ENCODE measurements around the gene IL13.

Gene IL13

DNA sequence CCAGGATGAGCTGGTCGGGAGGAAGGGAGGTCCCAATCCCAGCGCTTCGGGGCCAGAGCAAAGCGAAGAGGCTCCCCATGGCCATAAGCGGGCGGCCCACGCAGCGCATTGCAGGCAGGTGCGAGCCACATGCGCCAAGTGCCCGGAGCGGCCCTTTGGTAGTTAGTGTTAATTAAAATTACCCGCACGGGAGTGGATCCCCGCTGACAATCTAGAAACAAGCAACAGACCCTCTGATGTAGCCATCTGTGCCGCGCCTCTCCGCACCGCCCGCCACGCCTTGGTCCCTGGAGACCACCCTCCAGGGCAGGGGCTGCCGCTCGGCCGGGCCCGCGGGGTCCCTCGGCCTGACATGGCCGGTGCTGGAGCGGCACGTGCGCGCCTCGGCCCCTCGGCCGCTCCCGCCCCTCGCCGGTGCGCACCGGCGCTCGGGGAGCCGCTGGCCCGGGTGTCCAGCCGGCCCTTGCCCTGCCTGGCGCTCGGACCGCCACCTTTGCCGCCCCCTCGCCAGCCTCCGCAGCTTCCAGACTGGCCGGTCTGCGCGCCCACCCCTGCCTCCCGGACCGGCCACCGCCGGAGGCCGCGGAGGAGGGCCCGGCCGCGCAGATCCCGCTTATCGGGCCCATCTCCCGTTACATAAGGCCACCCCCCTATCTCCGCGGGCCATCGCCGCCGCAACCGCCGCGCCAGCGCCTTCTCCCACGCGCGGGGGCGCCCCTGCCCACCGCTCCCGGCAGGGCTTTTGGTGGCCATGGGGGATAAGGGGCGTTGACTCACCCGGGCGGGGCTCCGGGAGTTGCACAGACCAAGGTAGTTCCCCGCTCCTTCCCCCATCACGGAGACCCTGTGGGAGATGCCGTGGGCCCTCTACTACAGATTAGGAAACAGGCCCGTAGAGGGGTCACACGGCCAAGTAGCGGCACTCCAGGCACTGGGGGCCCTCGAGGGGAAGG is 1.9 kb upstream of the IL13 start:
- peak; percentile 32 for DNase-seq (ENCODE audit: low read depth)

DNA sequence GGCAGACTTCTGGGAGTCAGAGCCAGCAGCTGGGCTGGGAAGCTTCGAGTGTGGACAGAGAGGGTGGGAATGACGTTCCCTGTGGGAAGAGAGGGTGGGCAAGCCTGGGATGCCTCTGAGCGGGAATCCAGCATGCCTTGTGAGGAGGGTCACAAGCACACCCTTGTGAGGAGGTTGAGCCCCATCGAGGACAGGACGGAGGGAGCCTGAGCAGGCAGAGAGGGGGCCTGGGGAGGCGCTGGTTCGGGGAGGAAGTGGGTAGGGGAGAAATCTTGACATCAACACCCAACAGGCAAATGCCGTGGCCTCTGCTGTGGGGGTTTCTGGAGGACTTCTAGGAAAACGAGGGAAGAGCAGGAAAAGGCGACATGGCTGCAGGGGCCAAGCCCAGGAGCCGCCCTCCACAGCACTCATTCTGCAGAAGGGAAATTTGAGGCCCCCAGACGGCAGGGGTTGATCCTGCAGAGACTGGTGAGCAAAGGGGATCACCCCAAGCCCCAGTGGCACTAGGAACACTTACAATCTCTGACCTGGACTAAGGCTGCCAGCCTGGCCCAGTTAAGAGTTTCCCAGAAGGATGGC is 1.1 kb upstream of the IL13 start:
- DNase-seq (ENCODE audit: low read depth), result no peak

GRCh38 chr5:132658381-132659302 is 669 bp downstream of the IL13 start:
- no peak for DNase-seq (ENCODE audit: low read depth)

DNA sequence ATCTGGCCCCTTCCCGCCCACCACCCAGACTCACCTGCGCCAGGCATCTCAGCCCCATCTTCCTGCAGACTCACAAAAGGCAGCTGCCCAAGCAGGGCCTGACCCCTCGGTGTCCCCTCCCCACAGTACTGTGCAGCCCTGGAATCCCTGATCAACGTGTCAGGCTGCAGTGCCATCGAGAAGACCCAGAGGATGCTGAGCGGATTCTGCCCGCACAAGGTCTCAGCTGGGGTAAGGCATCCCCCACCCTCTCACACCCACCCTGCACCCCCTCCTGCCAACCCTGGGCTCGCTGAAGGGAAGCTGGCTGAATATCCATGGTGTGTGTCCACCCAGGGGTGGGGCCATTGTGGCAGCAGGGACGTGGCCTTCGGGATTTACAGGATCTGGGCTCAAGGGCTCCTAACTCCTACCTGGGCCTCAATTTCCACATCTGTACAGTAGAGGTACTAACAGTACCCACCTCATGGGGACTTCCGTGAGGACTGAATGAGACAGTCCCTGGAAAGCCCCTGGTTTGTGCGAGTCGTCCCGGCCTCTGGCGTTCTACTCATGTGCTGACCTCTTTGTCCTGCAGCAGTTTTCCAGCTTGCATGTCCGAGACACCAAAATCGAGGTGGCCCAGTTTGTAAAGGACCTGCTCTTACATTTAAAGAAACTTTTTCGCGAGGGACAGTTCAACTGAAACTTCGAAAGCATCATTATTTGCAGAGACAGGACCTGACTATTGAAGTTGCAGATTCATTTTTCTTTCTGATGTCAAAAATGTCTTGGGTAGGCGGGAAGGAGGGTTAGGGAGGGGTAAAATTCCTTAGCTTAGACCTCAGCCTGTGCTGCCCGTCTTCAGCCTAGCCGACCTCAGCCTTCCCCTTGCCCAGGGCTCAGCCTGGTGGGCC is 1.9 kb downstream of the IL13 start:
- DNase-seq (ENCODE audit: low read depth), result no peak

GRCh38 chr5:132661231-132662003 is 3.4 kb downstream of the IL13 start:
- DNase-seq (ENCODE audit: low read depth), result no peak

- DNase-seq (ENCODE audit: low read depth), result no peak
Observed at GRCh38 chr5:132662004-132662401, 4.0 kb downstream of the IL13 start.

DNA sequence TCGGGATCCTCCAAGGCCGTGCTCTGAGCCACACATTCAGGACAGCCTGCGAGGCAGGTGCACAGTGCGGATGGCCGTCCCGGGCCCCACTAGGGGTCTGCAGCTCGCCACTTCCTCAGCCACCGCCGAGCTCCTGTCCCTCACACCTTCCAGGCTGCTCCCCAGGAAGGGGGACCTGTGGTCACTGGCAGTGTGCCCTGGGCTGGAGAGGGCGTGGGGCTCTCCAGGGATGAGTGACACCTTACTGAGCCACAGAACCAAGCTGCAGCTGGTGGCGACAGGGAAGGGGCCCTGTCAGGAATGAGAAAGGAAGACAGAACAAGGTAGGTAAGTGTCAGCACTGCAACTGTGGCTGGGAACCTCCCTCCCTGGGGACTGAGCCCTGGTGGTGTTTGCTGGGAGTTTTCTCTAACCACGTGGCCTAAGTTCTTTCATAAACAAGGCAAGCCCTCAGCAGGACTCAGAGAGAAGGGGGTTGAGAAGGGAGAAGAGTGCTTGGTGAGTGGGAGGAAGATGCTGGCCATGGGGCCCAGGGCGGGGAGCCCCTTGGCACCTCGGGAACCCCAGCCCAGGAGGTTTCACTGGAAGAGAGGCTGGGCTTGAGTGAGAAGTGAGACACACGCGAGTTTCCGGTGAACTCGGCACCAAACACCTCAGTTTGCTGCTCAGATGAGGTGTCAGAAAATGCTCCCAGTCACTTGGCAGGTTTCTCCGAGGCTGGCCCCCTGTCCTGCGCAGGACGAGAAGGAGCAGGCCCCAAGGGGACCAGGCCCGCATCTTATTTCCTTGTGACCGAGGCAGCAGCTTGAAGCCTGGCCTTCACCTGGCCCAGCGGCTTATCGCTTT is 5.2 kb downstream of the IL13 start:
- DNase-seq (ENCODE audit: low read depth), result peak; percentile 28

GRCh38 chr5:132663771-132664695 is 6.1 kb downstream of the IL13 start:
- DNase-seq (ENCODE audit: low read depth), result no peak

GRCh38 chr5:132664696-132665209 is 6.8 kb downstream of the IL13 start:
- no peak for DNase-seq (ENCODE audit: low read depth)

DNA sequence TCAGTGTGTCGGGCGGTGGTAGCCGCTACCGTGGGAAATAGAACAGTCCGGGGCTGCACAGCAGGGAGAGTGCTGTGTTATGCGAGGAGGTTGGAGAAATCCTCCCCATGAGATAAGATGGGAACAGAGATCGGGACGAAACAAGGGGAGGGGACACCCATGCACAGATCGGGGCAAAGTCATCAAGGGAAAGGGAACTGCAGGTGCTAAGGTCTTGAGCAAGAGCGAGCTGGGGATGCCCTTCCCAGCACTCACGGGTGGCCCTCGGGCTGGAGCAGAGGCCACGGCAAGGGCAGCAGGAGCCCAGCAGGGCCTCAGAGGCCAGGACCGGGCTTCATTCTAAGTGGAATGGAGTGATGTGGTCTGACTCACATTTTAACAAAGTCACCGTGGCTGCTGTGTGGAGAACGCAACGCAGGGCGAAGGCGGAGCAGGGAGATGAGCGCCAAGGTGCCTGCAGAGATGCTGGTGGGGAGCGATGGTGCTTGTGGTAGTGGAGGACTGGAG is 7.7 kb downstream of the IL13 start:
- DNase-seq (ENCODE audit: low read depth), result no peak

- no peak for DNase-seq (ENCODE audit: low read depth)
Observed at GRCh38 chr5:132666310-132667123, 8.5 kb downstream of the IL13 start.

DNA sequence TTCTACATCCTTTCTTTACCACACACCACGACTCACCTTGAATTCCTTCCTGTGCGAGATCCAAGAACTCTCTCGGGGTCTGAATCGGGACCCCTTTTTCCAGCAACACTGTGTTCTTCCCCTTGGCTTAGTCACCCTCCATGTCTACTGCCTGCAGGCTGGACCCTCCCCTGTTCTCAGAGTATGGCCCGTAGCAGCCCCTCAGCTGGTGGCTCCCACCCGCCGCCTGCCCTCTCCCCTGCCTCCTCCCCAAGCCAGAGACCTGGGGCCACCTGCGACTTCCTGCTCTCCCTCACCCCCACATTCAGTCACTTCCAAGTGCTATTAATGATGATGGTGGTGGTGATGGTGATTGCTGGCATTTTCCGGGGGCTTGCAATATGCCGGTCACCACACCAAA is 9.3 kb downstream of the IL13 start:
- no peak for DNase-seq (ENCODE audit: low read depth)

DNA sequence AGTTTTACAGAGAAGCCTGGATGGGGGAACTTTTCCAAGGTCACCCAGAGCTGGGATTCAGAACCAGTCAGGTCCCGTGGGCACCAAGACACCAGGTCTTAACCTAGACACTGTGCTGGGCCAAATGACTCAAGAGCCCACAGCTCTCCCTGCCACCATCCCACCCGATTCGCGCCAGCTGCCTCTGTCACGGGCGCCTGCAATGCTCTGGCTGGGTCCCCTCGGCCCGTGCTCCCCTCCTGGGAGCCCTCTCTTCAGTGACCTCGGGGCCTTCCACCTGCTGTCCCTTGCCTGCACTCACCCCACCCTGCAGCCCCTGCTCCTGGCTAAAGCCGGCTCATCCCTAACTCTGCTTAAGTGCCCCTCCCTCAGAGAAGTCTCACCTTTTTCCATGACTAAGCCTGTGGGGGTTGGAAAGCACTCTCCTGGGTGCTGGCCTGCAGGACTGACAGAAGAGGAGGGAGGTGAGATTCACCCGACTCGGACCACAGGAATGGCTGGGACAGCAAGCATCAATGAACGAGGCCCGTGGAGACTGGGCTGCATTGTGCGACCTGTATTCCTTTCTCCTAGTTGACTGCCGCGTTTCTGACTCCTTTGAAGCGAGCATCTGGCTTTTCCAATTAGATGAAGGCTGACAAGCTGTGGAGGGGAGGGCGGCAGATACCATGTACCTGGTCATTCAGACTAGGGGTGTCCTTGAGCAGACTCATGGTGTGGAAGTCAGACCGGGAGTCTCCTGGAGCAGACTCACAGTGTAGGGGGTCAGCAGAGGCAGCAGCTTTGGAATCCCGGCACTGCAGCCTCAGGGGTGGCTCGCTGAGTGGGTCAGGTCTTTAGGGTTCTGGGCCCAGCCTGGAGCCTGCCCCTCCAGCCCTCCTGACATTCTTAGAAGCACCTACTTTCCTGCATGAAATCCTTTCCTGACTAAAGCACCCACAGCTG is 10.1 kb downstream of the IL13 start:
- no peak for DNase-seq (ENCODE audit: low read depth)

DNA sequence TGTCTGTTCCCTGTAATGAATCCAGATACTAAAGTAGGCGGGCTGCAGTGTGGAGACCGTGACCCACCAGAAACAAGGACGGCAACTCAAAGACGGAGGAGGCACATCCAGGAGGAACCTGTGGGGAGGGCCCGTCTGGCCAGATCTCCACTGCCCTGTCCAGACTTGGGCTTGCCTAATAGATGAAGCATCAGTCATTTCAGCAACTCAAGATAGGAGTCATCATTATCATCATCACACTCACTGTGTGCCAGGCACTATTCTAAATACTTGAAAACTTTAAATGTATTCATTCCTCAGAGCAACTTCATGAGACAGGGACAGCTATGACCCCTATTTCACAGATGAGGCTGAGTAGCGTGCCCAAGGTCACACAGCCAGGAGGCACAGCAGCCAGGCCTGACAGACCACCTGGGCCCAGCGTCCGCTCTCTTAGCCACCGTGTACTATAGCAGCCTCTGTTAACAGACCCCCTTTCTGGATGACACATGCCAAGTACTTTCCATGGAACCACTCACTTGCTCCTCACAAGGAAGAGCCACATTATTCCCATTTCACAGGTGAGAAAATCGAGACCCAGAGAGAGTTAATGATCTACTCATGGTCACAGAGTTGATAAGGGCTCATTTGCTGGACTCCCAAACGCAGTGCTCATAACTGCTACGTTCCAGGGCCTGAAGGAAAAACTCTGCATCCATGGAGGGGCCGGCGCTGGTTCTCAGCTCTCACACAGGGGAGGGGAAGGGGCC is 10.9 kb downstream of the IL13 start:
- no peak for DNase-seq (ENCODE audit: low read depth)

- DNase-seq (ENCODE audit: low read depth), result no peak
Observed at GRCh38 chr5:132669455-132669820, 11.5 kb downstream of the IL13 start.
